ENCODE data around the gene DMRTC1.
"Not testable (repeated sequence)": the region's sequence is repeated elsewhere in the genome, so short reads cannot be mapped to it uniquely, and the experiment has no call there.

DNA sequence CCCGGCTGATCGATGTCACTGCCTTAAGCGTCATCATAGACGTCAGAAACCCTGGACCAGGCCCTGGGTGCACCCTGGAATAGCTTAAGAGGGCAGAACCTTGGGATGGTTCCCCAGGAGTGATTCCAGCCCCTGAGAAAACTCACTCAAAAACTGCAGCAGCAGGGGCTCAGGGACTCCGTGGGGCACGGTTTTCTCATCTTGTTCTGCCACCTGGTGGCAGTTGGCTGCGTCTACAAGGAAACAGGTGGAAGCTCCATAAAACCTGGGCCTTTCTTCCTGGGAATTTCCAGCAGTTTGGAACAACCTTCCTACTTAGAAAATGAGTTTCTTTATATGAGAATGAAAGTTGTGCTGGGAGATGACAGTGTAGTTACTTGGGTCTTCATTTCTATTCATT is 7.2 kb downstream of the DMRTC1 start:
- TF ChIP-seq, protein P1, sequence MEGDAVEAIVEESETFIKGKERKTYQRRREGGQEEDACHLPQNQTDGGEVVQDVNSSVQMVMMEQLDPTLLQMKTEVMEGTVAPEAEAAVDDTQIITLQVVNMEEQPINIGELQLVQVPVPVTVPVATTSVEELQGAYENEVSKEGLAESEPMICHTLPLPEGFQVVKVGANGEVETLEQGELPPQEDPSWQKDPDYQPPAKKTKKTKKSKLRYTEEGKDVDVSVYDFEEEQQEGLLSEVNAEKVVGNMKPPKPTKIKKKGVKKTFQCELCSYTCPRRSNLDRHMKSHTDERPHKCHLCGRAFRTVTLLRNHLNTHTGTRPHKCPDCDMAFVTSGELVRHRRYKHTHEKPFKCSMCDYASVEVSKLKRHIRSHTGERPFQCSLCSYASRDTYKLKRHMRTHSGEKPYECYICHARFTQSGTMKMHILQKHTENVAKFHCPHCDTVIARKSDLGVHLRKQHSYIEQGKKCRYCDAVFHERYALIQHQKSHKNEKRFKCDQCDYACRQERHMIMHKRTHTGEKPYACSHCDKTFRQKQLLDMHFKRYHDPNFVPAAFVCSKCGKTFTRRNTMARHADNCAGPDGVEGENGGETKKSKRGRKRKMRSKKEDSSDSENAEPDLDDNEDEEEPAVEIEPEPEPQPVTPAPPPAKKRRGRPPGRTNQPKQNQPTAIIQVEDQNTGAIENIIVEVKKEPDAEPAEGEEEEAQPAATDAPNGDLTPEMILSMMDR (IDR thresholded peaks at IDR 0.05): not testable (repeated sequence)
- TF ChIP-seq POLR2A (IDR thresholded peaks at IDR 0.05): not testable (repeated sequence)
